Ishikawa (cell line): ENCODE data around the gene HEATR9.

Experiments used
- CREB1 ChIP-seq: IDR thresholded peaks from 2 replicates; pipeline ENCODE4 v1.6.1; 2012; ENCODE audit warnings: low read depth
- EGR1 ChIP-seq: IDR thresholded peaks from 2 replicates; pipeline ENCODE4 v1.6.1; 2012
- EP300 ChIP-seq: IDR thresholded peaks from 2 replicates; pipeline ENCODE4 v1.6.1; 2012; ENCODE audit warnings: borderline replicate concordance
- FOXM1 ChIP-seq: IDR thresholded peaks from 2 replicates; pipeline ENCODE4 v1.6.1; 2012; ENCODE audit warnings: low read depth, borderline replicate concordance
- MAX ChIP-seq: IDR thresholded peaks from 2 replicates; pipeline ENCODE4 v1.6.1; 2012
- RAD21 ChIP-seq: IDR thresholded peaks from 2 replicates; pipeline ENCODE4 v1.6.1; 2012; ENCODE audit warnings: low read depth
- REST ChIP-seq: IDR thresholded peaks from 2 replicates; pipeline ENCODE4 v1.6.1; 2012; ENCODE audit warnings: low read depth, mild to moderate bottlenecking
- USF1 ChIP-seq: IDR thresholded peaks from 2 replicates; pipeline ENCODE4 v1.6.1; 2012
- YY1 ChIP-seq: IDR thresholded peaks from 2 replicates; pipeline ENCODE4 v1.6.1; 2012; ENCODE audit warnings: low read depth

- TF ChIP-seq REST (no peak), USF1 (no peak), MAX (no peak), FOXM1 (no peak), RAD21 (no peak), YY1 (no peak), EP300 (no peak), EGR1 (no peak), CREB1 (no peak)
Observed at GRCh38 chr17:35875072-35875799, 6.5 kb upstream of the HEATR9 start.
